Fibroblast of gingiva (primary cell): ENCODE measurements around the gene C1QTNF1.

ENCODE experiments used
- DNase-seq: peaks from one replicate; pipeline ENCODE4 v3.0.0-alpha.2; 2011; ENCODE audit warnings: low read depth

C1QTNF1 gene

GRCh38 chr17:78992542-78993212, 31.3 kb upstream of the C1QTNF1 start:
- no peak for DNase-seq

GRCh38 chr17:78993241-78993956, 30.6 kb upstream of the C1QTNF1 start:
- DNase-seq, result peak; percentile 19

DNA sequence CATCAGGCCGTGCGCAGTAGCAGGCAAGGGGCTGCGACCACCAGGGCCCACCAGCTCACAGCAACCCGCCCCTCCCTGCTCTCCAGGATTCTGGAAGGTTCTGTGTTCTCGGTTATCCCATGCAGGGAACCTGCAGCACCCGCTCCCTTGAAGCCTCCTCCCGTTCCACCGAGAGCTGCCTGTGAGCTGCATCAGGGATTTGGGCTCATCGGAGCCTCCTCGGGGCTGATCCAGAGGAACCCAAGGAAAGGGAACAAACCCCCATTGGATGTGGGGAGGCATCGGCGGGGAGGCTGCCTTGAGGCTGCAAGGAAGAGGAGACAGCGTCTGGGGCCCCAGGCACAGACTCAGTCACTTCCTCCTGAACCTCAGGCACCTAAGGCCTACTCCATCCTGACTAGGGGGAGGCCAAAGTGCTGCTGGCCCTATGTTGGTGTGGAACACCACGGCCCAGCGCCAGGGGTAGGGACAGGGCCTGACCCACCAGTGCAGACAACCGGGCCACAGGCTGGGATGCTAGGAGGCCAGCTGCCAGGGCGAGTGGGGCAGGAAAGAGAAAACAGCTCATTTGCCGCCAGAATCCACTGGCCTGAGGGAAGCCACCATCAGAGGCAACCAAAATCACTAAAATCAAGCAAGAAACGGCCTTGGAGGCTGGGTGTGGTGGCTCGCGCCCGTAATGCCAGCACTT, 29.8 kb upstream of the C1QTNF1 start:
- no peak for DNase-seq

- no peak for DNase-seq
These were observed 28.8 kb upstream of the C1QTNF1 start for GRCh38 chr17:78995022-78995760.

- peak; percentile 10 for DNase-seq
These were observed 28.1 kb upstream of the C1QTNF1 start for GRCh38 chr17:78995761-78996451.

- no peak for DNase-seq
These were observed 27.2 kb upstream of the C1QTNF1 start for GRCh38 chr17:78996781-78997201.

DNA sequence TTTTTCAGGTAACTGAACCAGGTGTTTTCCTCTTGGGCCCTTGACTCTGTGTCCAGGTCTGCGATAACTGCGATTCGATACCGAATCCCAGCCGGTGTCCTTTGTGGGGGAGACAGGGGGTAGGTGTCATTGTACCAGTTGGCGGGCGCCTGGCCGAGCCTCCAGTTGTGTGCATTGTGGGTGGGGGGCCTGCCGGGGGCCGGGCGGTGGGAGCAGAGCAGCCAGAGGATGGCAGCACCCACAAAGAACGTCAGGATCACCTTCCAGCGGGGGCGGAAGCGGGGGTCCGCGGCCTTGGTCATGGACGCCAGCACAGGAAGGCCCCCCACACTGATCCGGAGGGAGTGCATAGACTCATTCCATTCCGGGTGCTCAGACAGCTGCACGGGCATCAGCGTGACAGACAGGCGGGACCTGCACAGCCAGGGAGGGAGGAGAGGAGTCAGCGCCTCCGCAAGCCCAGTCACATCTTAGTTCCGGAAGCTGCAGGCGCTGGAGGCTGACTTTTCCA, 26.7 kb upstream of the C1QTNF1 start:
- DNase-seq, result no peak

DNA sequence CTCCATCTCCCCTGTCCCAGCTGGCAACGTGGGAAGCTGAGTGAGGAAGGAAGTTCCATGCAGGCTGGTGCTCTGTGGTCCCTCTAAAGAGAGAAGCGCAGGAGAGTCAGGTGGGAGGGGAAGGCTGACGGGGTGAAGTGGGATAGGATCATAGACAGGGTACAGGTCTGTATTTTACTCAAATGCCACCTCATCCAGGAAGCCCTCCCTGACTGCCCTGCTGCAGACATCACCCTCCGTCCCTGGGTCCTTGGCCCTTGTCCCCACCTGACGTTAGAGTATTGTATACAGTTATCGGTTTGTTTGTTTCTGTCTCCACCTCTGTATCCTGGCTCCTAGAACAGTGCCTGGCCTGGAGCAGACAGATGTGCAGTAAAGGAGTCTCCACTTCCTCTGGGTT, 26.1 kb upstream of the C1QTNF1 start:
- DNase-seq, result no peak

- DNase-seq, result peak; percentile 35
These were observed 25.5 kb upstream of the C1QTNF1 start for GRCh38 chr17:78998311-78999055.

- DNase-seq, result no peak
These were observed 24.8 kb upstream of the C1QTNF1 start for GRCh38 chr17:78999056-78999768.

- no peak for DNase-seq
These were observed 24.0 kb upstream of the C1QTNF1 start for GRCh38 chr17:78999947-79000395.

DNA sequence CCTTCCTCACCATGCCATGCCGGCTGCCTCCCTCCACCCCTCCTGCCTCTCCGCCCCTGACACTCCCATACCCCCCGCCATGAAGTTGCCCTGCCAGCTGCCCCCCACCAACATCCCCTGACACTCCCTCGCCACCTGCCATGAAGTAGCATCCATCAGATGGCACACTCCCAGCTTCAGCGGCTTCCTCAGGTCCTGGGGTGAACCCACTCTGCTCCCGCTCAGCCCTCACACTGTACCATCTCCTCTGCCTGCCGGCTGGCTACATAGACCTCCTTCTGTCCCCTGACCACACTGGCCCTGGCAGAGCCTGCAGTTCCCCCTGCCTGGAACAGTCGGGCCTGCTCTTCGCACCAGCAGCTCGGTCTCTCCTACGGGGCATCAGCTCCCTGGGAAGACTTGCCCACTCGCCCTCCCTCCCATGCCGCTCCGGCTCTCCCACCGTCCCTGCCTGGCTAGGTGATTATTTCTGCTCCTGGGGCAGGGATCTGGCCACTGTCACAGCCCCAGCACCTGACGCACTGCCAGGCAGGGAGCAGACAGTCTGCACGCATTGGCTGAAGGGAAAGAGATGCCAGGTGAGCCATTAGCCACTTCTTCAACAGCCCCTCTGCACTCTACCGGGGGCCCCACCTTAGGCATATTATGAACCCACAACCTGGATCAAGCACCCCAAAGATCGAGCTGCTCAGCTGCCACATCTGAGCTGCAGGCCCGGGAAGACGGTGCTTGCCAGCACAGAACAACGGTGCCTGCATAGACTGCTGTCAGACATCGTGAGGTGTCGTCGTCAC, 23.4 kb upstream of the C1QTNF1 start:
- DNase-seq, result no peak

DNA sequence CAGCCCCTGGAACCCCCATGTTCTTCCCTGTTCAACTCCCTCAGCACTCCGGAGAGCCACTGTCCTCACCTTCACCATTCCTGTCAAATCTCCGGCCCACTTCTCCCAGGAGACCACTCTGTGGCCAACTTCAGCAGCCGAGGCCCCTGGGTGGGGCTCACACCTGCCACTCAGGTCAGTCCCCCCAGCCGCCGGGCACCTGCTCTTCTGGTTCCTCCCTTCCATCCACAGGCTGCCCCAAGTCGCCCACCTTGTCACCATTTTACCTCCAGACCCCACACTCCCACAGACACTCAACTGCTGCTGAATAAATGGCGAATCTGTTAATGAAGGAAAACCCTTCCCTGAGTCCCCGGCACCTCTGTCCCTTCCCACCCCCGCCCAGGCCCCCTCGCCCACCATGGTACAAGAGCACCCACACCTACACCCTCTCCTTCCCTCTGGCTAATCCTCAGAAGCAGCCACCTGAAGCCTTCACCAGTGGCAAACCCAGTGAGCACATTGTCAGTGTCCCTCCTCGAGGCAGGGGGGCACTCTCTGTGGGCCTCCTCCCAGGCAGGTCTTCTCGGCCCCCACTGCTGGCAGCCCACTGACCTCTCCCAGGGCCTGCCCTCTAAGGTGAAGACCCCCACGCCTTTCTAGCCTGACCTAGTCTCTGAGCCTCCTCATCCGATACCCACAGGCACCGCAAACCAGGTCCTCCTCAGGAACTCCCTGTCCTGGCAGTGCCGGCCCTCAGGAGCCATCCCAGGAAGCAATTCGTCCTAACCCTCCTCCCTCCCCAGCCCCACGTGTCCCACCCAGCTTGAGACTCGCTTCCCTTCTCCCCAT, 22.6 kb upstream of the C1QTNF1 start:
- no peak for DNase-seq

DNA sequence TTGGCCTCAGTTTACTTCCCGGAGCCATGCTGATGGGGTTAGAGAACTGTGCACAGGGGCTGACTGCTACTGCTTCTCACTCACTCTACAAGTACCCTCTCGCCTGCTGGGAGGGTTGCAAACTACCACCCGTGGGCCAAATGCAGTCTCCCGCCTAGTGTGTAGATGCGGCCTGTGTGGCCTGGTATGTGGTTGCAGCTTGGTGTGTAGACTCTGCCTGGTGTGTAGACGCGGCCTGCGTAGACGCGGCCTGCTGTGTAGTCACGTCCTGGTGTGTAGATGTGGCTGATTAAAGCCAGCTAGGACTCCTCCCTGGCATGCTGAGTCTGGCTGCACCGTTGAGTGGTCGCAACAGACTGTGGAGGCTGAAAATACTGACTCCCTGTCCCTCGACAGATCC, 21.7 kb upstream of the C1QTNF1 start:
- no peak for DNase-seq

DNA sequence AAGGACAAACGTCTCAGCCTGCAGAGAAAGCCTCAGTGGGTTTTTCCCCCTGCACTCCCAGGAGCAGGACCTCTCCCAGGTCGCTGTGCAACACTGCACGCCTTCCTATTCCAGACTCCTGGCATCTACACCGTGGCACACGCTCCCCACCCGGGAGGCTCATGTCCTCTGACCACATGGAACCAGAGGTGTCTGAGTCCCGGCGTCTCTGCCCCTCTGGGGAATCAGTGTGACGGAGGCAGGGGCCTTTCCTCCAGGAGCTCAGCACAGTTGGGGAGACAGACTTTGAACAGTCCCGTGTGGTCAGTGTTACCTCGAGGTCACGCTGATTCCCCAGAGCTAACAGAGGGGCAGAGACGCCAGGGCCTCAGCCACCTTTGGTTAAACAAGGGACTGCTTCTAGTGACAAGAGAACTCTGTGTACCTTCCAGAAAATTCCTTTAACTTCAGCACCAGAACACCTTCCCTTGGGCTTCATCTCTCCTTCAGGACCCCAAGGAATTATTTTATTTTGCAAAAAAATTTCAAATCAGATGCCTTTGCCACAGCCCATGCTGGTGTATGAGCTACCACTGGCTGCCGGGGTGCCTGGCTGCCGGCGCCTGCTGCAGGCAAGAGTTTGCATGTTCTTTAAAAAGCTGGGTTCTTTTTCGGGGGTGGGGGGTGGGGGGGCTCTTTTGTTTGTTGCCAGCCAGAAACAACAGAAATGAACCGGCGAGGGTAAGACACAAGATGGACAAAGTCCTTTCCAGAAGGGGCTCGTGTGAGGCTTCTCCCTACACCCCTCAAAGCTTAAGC, 21.0 kb upstream of the C1QTNF1 start:
- DNase-seq, result no peak

DNA sequence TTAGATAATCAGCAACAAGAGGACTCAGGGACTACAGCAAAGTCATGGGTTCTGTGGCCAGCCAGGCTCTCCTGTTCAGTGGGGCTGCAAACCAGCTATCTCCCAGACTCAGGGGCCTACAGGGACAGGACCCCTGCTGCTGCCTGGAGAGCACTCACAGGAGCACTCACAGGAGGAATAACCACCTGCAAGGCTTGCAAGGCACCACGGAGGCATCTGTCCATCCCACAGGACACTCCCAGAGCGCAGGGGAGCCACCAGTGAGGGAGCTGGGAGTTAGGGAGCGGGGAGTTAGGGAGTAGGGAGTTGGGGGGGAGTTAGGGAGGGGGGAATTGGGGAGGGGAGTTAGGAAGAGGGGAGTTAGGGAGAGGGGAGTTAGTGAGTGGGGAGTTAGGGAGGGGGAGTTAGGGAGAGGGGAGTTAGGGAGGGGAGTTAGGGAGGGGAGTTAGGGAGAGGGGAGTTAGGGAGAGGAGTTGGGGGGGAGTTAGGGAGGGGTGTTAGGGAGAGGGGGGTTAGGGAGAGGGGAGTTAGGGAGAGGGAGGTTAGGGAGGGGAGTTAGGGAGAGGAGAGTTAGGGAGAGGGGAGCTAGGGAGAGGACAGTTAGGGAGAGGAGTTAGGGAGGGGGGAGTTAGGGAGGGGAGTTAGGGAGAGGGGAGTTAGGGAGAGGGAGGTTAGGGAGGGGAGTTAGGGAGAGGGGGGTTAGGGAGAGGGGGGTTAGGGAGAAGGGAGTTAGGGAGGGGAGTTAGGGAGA, 20.1 kb upstream of the C1QTNF1 start:
- DNase-seq, result no peak
